ENCODE results near the gene IPO11.

The IPO11 gene

GRCh38 chr5:62626534-62626933 is 214.0 kb downstream of the IPO11 start:
- Histone ChIP-seq H3K4me2 (ENCODE audit: low read depth, low read length, poor library complexity, severe bottlenecking) (no peak overlapping the region), H3K36me3 (ENCODE audit: insufficient read depth, low read length) (peaks cover 30% of the 10 kb centered on the region; the same call in 1 of the 2 replicates), H3K9me2 (replicated peaks; ENCODE audit: low read depth, low read length) (no peaks in the 10 kb centered on the region), H3K4me3 (ENCODE audit: low read length, poor library complexity, severe bottlenecking) (no peak overlapping the region), H3K27me3 (ENCODE audit: insufficient read depth, low read length, poor library complexity, severe bottlenecking) (no peaks in the 10 kb centered on the region), H3K79me2 (ENCODE audit: insufficient read depth, low read length) (no peaks in the 10 kb centered on the region), H2AFZ (ENCODE audit: low read length) (no peak overlapping the region), H3K9me3 (ENCODE audit: insufficient read depth, low read depth, low read length) (no peaks in the 10 kb centered on the region), H3F3A (ENCODE audit: low read depth) (no peaks in the 10 kb centered on the region), H4K20me1 (ENCODE audit: insufficient read depth, low read length, poor library complexity, severe bottlenecking) (no peaks in the 10 kb centered on the region), H3K9ac (ENCODE audit: low read depth, low read length, poor library complexity, severe bottlenecking) (no peak overlapping the region), H3K4me1 (ENCODE audit: insufficient read depth, low read length, poor library complexity, severe bottlenecking) (no peaks in the 10 kb centered on the region)
- TF ChIP-seq EZH2phosphoT487 (IDR thresholded peaks at IDR 0.05; ENCODE audit: borderline replicate concordance) (no peak), CTCF (conservative IDR thresholded peaks at IDR 0.05; ENCODE audit: low read length) (no peak)

GRCh38 chr5:62627121-62627520 is 214.6 kb downstream of the IPO11 start:
- Histone ChIP-seq H3K9ac (ENCODE audit: low read depth, low read length, poor library complexity, severe bottlenecking) (no peak overlapping the region), H3K36me3 (ENCODE audit: insufficient read depth, low read length) (peaks cover 30% of the 10 kb centered on the region; the same call in 1 of the 2 replicates), H3K4me1 (ENCODE audit: insufficient read depth, low read length, poor library complexity, severe bottlenecking) (no peaks in the 10 kb centered on the region), H3K79me2 (ENCODE audit: insufficient read depth, low read length) (no peaks in the 10 kb centered on the region), H3K9me3 (ENCODE audit: insufficient read depth, low read depth, low read length) (no peaks in the 10 kb centered on the region), H3K4me2 (ENCODE audit: low read depth, low read length, poor library complexity, severe bottlenecking) (no peak overlapping the region), H2AFZ (ENCODE audit: low read length) (no peak overlapping the region), H3K4me3 (ENCODE audit: low read length, poor library complexity, severe bottlenecking) (no peak overlapping the region), H3K27me3 (ENCODE audit: insufficient read depth, low read length, poor library complexity, severe bottlenecking) (no peaks in the 10 kb centered on the region), H3K9me2 (replicated peaks; ENCODE audit: low read depth, low read length) (no peaks in the 10 kb centered on the region), H3F3A (ENCODE audit: low read depth) (no peaks in the 10 kb centered on the region), H4K20me1 (ENCODE audit: insufficient read depth, low read length, poor library complexity, severe bottlenecking) (no peaks in the 10 kb centered on the region)
- TF ChIP-seq CTCF (conservative IDR thresholded peaks at IDR 0.05; ENCODE audit: low read length) (no peak), EZH2phosphoT487 (IDR thresholded peaks at IDR 0.05; ENCODE audit: borderline replicate concordance) (no peak)

GRCh38 chr5:62627901-62628300 is 215.3 kb downstream of the IPO11 start:
- H2AFZ ChIP-seq (ENCODE audit: low read length), result no peak overlapping the region
- no peaks in the 10 kb centered on the region for H3F3A ChIP-seq (ENCODE audit: low read depth)
- no peak for TF ChIP-seq CTCF (conservative IDR thresholded peaks at IDR 0.05; ENCODE audit: low read length)
- no peak for TF ChIP-seq EZH2phosphoT487 (IDR thresholded peaks at IDR 0.05; ENCODE audit: borderline replicate concordance)
- no peaks in the 10 kb centered on the region for H3K9me2 ChIP-seq (replicated peaks; ENCODE audit: low read depth, low read length)
- H4K20me1 ChIP-seq (ENCODE audit: insufficient read depth, low read length, poor library complexity, severe bottlenecking), result no peaks in the 10 kb centered on the region
- H3K9me3 ChIP-seq (ENCODE audit: insufficient read depth, low read depth, low read length), result no peaks in the 10 kb centered on the region
- H3K9ac ChIP-seq (ENCODE audit: low read depth, low read length, poor library complexity, severe bottlenecking), result no peak overlapping the region
- peaks cover 30% of the 10 kb centered on the region; the same call in 1 of the 2 replicates for H3K36me3 ChIP-seq (ENCODE audit: insufficient read depth, low read length)
- H3K4me1 ChIP-seq (ENCODE audit: insufficient read depth, low read length, poor library complexity, severe bottlenecking), result no peaks in the 10 kb centered on the region
- no peaks in the 10 kb centered on the region for H3K79me2 ChIP-seq (ENCODE audit: insufficient read depth, low read length)
- no peaks in the 10 kb centered on the region for H3K27me3 ChIP-seq (ENCODE audit: insufficient read depth, low read length, poor library complexity, severe bottlenecking)
- no peak overlapping the region for H3K4me2 ChIP-seq (ENCODE audit: low read depth, low read length, poor library complexity, severe bottlenecking)
- no peak overlapping the region for H3K4me3 ChIP-seq (ENCODE audit: low read length, poor library complexity, severe bottlenecking)

All from Loucy (cell line).